ENCODE data around the gene CHCHD3. TPM values are rescaled to one million over a fixed set of nuclear protein-coding genes. Genes with fewer than 3 reads are reported as not detected.

CHCHD3 gene
- total RNA-seq, 1 experiment from 2014 or later, result 102 TPM

- BruUV-seq (replicated peaks), result no TSS peak
- Mint-ChIP-seq H3K27me3 (ENCODE audit: insufficient read depth, unreplicated experiment) (peaks cover 4% of the 10 kb centered on the region), H3K4me3 (ENCODE audit: unreplicated experiment) (no peak overlapping the region), H3K36me3 (ENCODE audit: insufficient read depth, unreplicated experiment) (peaks cover 39% of the 10 kb centered on the region), H3K27ac (ENCODE audit: unreplicated experiment) (no peak overlapping the region), H3K9me3 (ENCODE audit: unreplicated experiment) (no peaks in the 10 kb centered on the region), H3K4me1 (ENCODE audit: low read depth, unreplicated experiment) (no peaks in the 10 kb centered on the region)
- Histone ChIP-seq H3K27me3 (replicated peaks; ENCODE audit: control insufficient read depth, insufficient read depth, low read length) (no peaks in the 10 kb centered on the region), H3K36me3 (ENCODE audit: control insufficient read depth, insufficient read depth, low read length) (no peaks in the 10 kb centered on the region), H3K9me3 (no peaks in the 10 kb centered on the region), H3K4me3 (ENCODE audit: low read depth, low read length) (no peak overlapping the region), H3K4me1 (no peaks in the 10 kb centered on the region)
- no peak for DNase-seq
- POLR2A ChIA-PET, result no interaction called here
- no peak for TF ChIP-seq CTCF (IDR thresholded peaks at IDR 0.05; ENCODE audit: insufficient read depth in 1 of 2, low read depth in 1 of 2, low read length in 1 of 2, severe bottlenecking in 1 of 2, unreplicated experiment in 1 of 2)
- intact Hi-C loops (cut with micrococcal nuclease; ENCODE audit: unreplicated experiment), result no loop called here
- CTCF ChIA-PET, result no interaction called here
Measured at GRCh38 chr7:132779164-132779563, 302.7 kb downstream of the CHCHD3 start.

GRCh38 chr7:132778761-132779160 is 303.1 kb downstream of the CHCHD3 start:
- TF ChIP-seq CTCF (IDR thresholded peaks at IDR 0.05; ENCODE audit: insufficient read depth in 1 of 2, low read depth in 1 of 2, low read length in 1 of 2, severe bottlenecking in 1 of 2, unreplicated experiment in 1 of 2), result no peak
- intact Hi-C loops (cut with micrococcal nuclease; ENCODE audit: unreplicated experiment), result no loop called here
- Histone ChIP-seq H3K36me3 (ENCODE audit: control insufficient read depth, insufficient read depth, low read length) (no peaks in the 10 kb centered on the region), H3K4me3 (ENCODE audit: low read depth, low read length) (no peak overlapping the region), H3K27me3 (replicated peaks; ENCODE audit: control insufficient read depth, insufficient read depth, low read length) (no peaks in the 10 kb centered on the region), H3K9me3 (no peaks in the 10 kb centered on the region), H3K4me1 (no peaks in the 10 kb centered on the region)
- H3K4me1 Mint-ChIP-seq (ENCODE audit: low read depth, unreplicated experiment), result no peaks in the 10 kb centered on the region
- H3K36me3 Mint-ChIP-seq (ENCODE audit: insufficient read depth, unreplicated experiment), result peaks cover 34% of the 10 kb centered on the region
- CTCF ChIA-PET, result no interaction called here
- H3K27me3 Mint-ChIP-seq (ENCODE audit: insufficient read depth, unreplicated experiment), result peaks cover 4% of the 10 kb centered on the region
- no peak overlapping the region for H3K27ac Mint-ChIP-seq (ENCODE audit: unreplicated experiment)
- H3K9me3 Mint-ChIP-seq (ENCODE audit: unreplicated experiment), result no peaks in the 10 kb centered on the region
- no peak overlapping the region for H3K4me3 Mint-ChIP-seq (ENCODE audit: unreplicated experiment)
- POLR2A ChIA-PET, result no interaction called here
- no TSS peak for BruUV-seq (replicated peaks)
- DNase-seq, result no peak

GRCh38 chr7:132777956-132778355 is 303.9 kb downstream of the CHCHD3 start:
- Histone ChIP-seq H3K4me3 (ENCODE audit: low read depth, low read length) (no peak overlapping the region), H3K4me1 (no peaks in the 10 kb centered on the region), H3K36me3 (ENCODE audit: control insufficient read depth, insufficient read depth, low read length) (no peaks in the 10 kb centered on the region), H3K9me3 (no peaks in the 10 kb centered on the region), H3K27me3 (replicated peaks; ENCODE audit: control insufficient read depth, insufficient read depth, low read length) (no peaks in the 10 kb centered on the region)
- no TSS peak for BruUV-seq (replicated peaks)
- H3K27me3 Mint-ChIP-seq (ENCODE audit: insufficient read depth, unreplicated experiment), result peaks cover 4% of the 10 kb centered on the region
- no peak overlapping the region for H3K27ac Mint-ChIP-seq (ENCODE audit: unreplicated experiment)
- no peak for DNase-seq
- H3K9me3 Mint-ChIP-seq (ENCODE audit: unreplicated experiment), result no peaks in the 10 kb centered on the region
- TF ChIP-seq CTCF (IDR thresholded peaks at IDR 0.05; ENCODE audit: insufficient read depth in 1 of 2, low read depth in 1 of 2, low read length in 1 of 2, severe bottlenecking in 1 of 2, unreplicated experiment in 1 of 2), result no peak
- intact Hi-C loops (cut with micrococcal nuclease; ENCODE audit: unreplicated experiment), result no loop called here
- no peaks in the 10 kb centered on the region for H3K4me1 Mint-ChIP-seq (ENCODE audit: low read depth, unreplicated experiment)
- H3K4me3 Mint-ChIP-seq (ENCODE audit: unreplicated experiment), result no peak overlapping the region
- POLR2A ChIA-PET, result no interaction called here
- H3K36me3 Mint-ChIP-seq (ENCODE audit: insufficient read depth, unreplicated experiment), result peaks cover 29% of the 10 kb centered on the region
- CTCF ChIA-PET, result no interaction called here
